ENCODE measurements around the gene DNMT1.
"Not testable (repeated sequence)": the region's sequence is repeated elsewhere in the genome, so short reads cannot be mapped to it uniquely, and the experiment has no call there.

DNA sequence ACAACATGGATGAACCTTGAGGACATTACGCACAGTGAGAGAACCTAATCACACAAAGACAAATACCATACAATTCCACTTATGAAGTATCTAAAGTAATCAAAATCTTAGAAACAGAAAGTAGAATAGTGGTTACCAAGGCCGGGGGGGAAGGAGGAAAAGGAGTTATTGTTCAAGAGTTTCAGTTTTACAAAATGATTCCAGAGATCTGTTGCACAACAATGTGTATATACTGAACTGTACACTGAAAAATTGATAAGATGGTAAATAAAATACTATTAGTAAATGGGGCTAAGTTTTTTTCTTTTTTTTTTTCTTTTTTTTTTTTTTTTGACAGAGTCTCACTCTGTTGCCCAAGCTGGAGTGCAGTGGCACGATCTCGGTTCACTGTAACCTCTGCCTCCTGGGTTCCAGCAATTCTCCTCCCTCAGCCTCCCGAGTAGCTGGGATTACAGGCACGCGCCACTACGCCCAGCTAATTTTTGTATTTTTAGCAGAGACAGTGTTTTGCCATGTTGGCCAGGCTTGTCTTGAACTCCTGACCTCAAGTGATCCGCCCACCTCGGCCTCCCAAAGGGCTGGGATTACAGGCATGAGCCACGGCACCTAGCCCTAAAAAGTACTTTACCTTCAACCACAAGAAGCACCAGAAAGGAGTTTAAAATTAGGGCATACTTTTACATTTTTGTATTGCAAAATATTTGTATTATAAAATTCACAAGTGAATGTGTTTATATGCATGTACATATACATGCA is 4.3 kb upstream of the DNMT1 start:
- TF ChIP-seq, protein P1, sequence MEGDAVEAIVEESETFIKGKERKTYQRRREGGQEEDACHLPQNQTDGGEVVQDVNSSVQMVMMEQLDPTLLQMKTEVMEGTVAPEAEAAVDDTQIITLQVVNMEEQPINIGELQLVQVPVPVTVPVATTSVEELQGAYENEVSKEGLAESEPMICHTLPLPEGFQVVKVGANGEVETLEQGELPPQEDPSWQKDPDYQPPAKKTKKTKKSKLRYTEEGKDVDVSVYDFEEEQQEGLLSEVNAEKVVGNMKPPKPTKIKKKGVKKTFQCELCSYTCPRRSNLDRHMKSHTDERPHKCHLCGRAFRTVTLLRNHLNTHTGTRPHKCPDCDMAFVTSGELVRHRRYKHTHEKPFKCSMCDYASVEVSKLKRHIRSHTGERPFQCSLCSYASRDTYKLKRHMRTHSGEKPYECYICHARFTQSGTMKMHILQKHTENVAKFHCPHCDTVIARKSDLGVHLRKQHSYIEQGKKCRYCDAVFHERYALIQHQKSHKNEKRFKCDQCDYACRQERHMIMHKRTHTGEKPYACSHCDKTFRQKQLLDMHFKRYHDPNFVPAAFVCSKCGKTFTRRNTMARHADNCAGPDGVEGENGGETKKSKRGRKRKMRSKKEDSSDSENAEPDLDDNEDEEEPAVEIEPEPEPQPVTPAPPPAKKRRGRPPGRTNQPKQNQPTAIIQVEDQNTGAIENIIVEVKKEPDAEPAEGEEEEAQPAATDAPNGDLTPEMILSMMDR (IDR thresholded peaks at IDR 0.05) = not testable (repeated sequence)
- TF ChIP-seq POLR2A (IDR thresholded peaks at IDR 0.05) = not testable (repeated sequence)
